ENCODE results near the gene FAM120AOS.

DNA sequence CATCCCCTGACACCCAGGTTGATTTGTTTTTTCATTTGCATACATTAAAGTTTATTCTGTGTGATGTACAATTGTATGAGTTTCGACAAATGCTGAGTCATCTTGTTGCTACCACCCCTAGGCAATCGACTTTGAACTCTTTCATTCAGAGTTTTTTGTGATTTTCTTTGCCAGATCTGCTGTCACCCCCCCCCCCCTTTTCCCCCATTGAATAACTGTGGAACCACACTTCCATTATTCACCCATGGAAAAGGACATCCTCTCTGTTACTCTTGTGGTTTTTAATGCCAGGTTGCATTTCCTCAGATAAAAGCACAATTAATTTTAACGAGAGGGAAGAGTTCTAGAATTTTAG, 13.7 kb upstream of the FAM120AOS start:
- TF ChIP-seq, protein P1, sequence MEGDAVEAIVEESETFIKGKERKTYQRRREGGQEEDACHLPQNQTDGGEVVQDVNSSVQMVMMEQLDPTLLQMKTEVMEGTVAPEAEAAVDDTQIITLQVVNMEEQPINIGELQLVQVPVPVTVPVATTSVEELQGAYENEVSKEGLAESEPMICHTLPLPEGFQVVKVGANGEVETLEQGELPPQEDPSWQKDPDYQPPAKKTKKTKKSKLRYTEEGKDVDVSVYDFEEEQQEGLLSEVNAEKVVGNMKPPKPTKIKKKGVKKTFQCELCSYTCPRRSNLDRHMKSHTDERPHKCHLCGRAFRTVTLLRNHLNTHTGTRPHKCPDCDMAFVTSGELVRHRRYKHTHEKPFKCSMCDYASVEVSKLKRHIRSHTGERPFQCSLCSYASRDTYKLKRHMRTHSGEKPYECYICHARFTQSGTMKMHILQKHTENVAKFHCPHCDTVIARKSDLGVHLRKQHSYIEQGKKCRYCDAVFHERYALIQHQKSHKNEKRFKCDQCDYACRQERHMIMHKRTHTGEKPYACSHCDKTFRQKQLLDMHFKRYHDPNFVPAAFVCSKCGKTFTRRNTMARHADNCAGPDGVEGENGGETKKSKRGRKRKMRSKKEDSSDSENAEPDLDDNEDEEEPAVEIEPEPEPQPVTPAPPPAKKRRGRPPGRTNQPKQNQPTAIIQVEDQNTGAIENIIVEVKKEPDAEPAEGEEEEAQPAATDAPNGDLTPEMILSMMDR (conservative IDR thresholded peaks at IDR 0.05; ENCODE audit: low read length): no peak
- TF ChIP-seq EZH2phosphoT487 (IDR thresholded peaks at IDR 0.05; ENCODE audit: borderline replicate concordance, low read depth, low read length): no peak
